Measurements from ENCODE around the gene BHLHE40. TPM values are rescaled to one million over a fixed set of nuclear protein-coding genes. Genes with fewer than 3 reads are reported as not detected.

The BHLHE40 gene
- polyA plus RNA-seq, 2 of the 4 experiments (the other 2 are of a cell fraction): 102 to 160 TPM

GRCh38 chr3:5005367-5005766, 26.1 kb downstream of the BHLHE40 start:
- Histone ChIP-seq H3K4me1 (peaks cover 9% of the 10 kb centered on the region; the same call in 1 of the 3 replicates), H3K4me2 (no peak overlapping the region), H3K4me3 (no peak overlapping the region), H3K9me3 (no peaks in the 10 kb centered on the region), H3K27ac (peak overlapping the region; percentile 25 to 72; a peak in 3 of 6 replicates)
- 64% methylated on average over 4 of the region's 4 CpGs for WGBS (ENCODE audit: missing lambda C conversion rate)
- POLR2A ChIA-PET: no interaction called here
- CTCF ChIA-PET: interaction anchor here (0.8 to 4.5 kb wide), 5 partner anchors 12 to 294 kb away, joined by 3 to 18 read pairs (median 6); partner anchors contain the start of gene BHLHE40
- TF ChIP-seq TP53 (CRISPR knock-in tag; IDR thresholded peaks at IDR 0.05): no peak
- TF ChIP-seq EP300 (IDR thresholded peaks at IDR 0.05): no peak
- TF ChIP-seq ZC3H11A (IDR thresholded peaks at IDR 0.05): no peak
- no peak for TF ChIP-seq MAX (IDR thresholded peaks at IDR 0.05)
- no peak for TF ChIP-seq ATOH8 (CRISPR knock-in tag; IDR thresholded peaks at IDR 0.05; ENCODE audit: low read depth)
- TF ChIP-seq RFX5 (IDR thresholded peaks at IDR 0.05): no peak
- TF ChIP-seq CBX2 (IDR thresholded peaks at IDR 0.05; ENCODE audit: borderline replicate concordance, low read depth): no peak
- no peak for TF ChIP-seq E2F6 (IDR thresholded peaks at IDR 0.05; ENCODE audit: borderline replicate concordance, low read depth)
- TF ChIP-seq SMC3 (IDR thresholded peaks at IDR 0.05): no peak
- no peak for TF ChIP-seq ZFP36 (IDR thresholded peaks at IDR 0.05; ENCODE audit: borderline replicate concordance, partially characterized antibody)
- no peak for TF ChIP-seq CTCF (IDR thresholded peaks at IDR 0.05)
- TF ChIP-seq HOXB5 (CRISPR knock-in tag; IDR thresholded peaks at IDR 0.05): no peak
- FAIRE-seq (no peak), ATAC-seq (no peak), DNase-seq (ENCODE audit: low read depth in 1 of 2, low spot score in 1 of 2) (no peak)

- CTCF ChIA-PET: interaction anchor here (1.6 to 4.5 kb wide), 3 partner anchors 7 to 16 kb away, joined by 5 to 18 read pairs (median 14); no protein-coding TSS in a partner anchor
- H3K4me2 ChIP-seq: no peak overlapping the region
- peak overlapping the region; percentile 42 to 59; a peak in 5 of 6 replicates for H3K27ac ChIP-seq
- no peak for FAIRE-seq
- no peak for ATAC-seq
- peaks cover 8% of the 10 kb centered on the region; the same call in 2 of the 3 replicates for H3K4me1 ChIP-seq
- H3K4me3 ChIP-seq: no peak overlapping the region
- DNase-seq (ENCODE audit: low read depth in 1 of 2, low spot score in 1 of 2): no peak
- TF ChIP-seq JUN (IDR thresholded peaks at IDR 0.05) (no peak), SMC3 (IDR thresholded peaks at IDR 0.05) (no peak), CHD2 (IDR thresholded peaks at IDR 0.05; ENCODE audit: low read length, partially characterized antibody) (no peak), BCL3 (IDR thresholded peaks at IDR 0.05) (no peak), POLR2AphosphoS2 (conservative IDR thresholded peaks at IDR 0.05; ENCODE audit: low read length) (no peak), RFX5 (IDR thresholded peaks at IDR 0.05) (no peak), ZC3H11A (IDR thresholded peaks at IDR 0.05) (no peak), RARB (CRISPR knock-in tag; IDR thresholded peaks at IDR 0.05) (no peak), ZNF302 (CRISPR knock-in tag; IDR thresholded peaks at IDR 0.05) (no peak)
- H3K9me3 ChIP-seq: no peaks in the 10 kb centered on the region
- POLR2A ChIA-PET: no interaction called here
- 81% methylated on average over 9 of the region's 9 CpGs for WGBS (ENCODE audit: missing lambda C conversion rate)
Observed at GRCh38 chr3:5006755-5007202, 27.5 kb downstream of the BHLHE40 start.

GRCh38 chr3:5007873-5008272, 28.6 kb downstream of the BHLHE40 start:
- Histone ChIP-seq H3K9me3 (no peaks in the 10 kb centered on the region), H3K4me3 (no peak overlapping the region), H3K4me2 (no peak overlapping the region), H3K27ac (peak overlapping the region in 1 of 2 experiments; percentile 59; a peak in 3 of 6 replicates), H3K4me1 (peaks cover 18% of the 10 kb centered on the region)
- ATAC-seq: no peak
- WGBS (ENCODE audit: missing lambda C conversion rate): 84% methylated on average over 6 of the region's 6 CpGs
- FAIRE-seq: no peak
- no peak for DNase-seq (ENCODE audit: low read depth in 1 of 2, low spot score in 1 of 2)
- ChIA-PET CTCF (interaction anchor here (1.5 to 4.5 kb wide), 4 partner anchors 8 to 296 kb away, joined by 3 to 18 read pairs (median 10); no protein-coding TSS in a partner anchor), POLR2A (no interaction called here)
- TF ChIP-seq CHD4 (IDR thresholded peaks at IDR 0.05; ENCODE audit: borderline replicate concordance) (no peak), ELK1 (IDR thresholded peaks at IDR 0.05; ENCODE audit: low read depth, low read length) (no peak), NPAS2 (CRISPR knock-in tag; IDR thresholded peaks at IDR 0.05; ENCODE audit: borderline replicate concordance) (no peak), SMC3 (IDR thresholded peaks at IDR 0.05) (no peak), TFCP2L1 (CRISPR knock-in tag; IDR thresholded peaks at IDR 0.05) (no peak), HEYL (CRISPR knock-in tag; IDR thresholded peaks at IDR 0.05) (no peak), ZFP36 (IDR thresholded peaks at IDR 0.05; ENCODE audit: borderline replicate concordance, partially characterized antibody) (no peak), MAZ (IDR thresholded peaks at IDR 0.05; ENCODE audit: borderline replicate concordance, low read depth, low read length) (no peak), ZNF302 (CRISPR knock-in tag; IDR thresholded peaks at IDR 0.05) (no peak), FOSL2 (IDR thresholded peaks at IDR 0.05) (no peak), FOSL2 (CRISPR knock-in tag; IDR thresholded peaks at IDR 0.05) (no peak)
